Activated B cell treated with CpG ODN at 0.5 μM for 24 hours (primary cell): ENCODE measurements around the gene PITX2. TPM values are rescaled to one million over a fixed set of nuclear protein-coding genes. Genes with fewer than 3 reads are reported as not detected.
A peak's percentile ranks its signal among the peaks of the same experiment; 100 is the strongest.

ENCODE experiments used
- ATAC-seq: fragments of 200-7000 bp; cut with Tn5 transposase; one replicate; pipeline ENCODE4 v1.10.0; 2021; ENCODE audit warnings: low read depth, mild to moderate bottlenecking, moderate library complexity
- CTCF ChIA-PET: fragments of 350-600 bp; sonication (Branson Sonifier 250); formaldehyde crosslinking; loops from one replicate; lab custom pipeline; 2021; ENCODE audit warnings: antibody characterized with exemption; lab: Charles Lee
- POLR2A ChIA-PET: fragments of 350-600 bp; sonication (Branson Sonifier 250); formaldehyde crosslinking; loops from one replicate; lab custom pipeline; 2021; ENCODE audit warnings: antibody characterized with exemption; lab: Charles Lee
- DNase-seq: peaks from one replicate; pipeline ENCODE4 v3.0.0; 2022
- H3K27ac Mint-ChIP-seq: one replicate; pipeline ENCODE4 v1.8.0; 2020; ENCODE audit warnings: mixed read lengths
- H3K27me3 Mint-ChIP-seq: one replicate; pipeline ENCODE4 v1.8.0; 2021; ENCODE audit warnings: mixed read lengths
- H3K36me3 Mint-ChIP-seq: one replicate; pipeline ENCODE4 v1.8.0; 2021; ENCODE audit warnings: low read depth, mixed read lengths
- H3K4me1 Mint-ChIP-seq: one replicate; pipeline ENCODE4 v1.8.0; 2021; ENCODE audit warnings: mixed read lengths
- H3K4me3 Mint-ChIP-seq: one replicate; pipeline ENCODE4 v1.8.0; 2020; ENCODE audit warnings: mild to moderate bottlenecking, mixed read lengths
- H3K9me3 Mint-ChIP-seq: one replicate; pipeline ENCODE4 v1.8.0; 2020; ENCODE audit warnings: mixed read lengths
- CTCF ChIP-seq: fragments of 200-600 bp; IDR thresholded peaks from one replicate; pipeline ENCODE4 v1.8.0; 2022; ENCODE audit warnings: antibody characterized with exemption, mild to moderate bottlenecking
- intact Hi-C: fragments of 100-400 bp; cut with micrococcal nuclease; formaldehyde crosslinking; loops from one replicate; pipeline ENCODE4 v1.15.1; 2024
- total RNA-seq: library from RNA; stranded (reverse); gene quantifications from 2 replicates; pipeline ENCODE4 v1.2.3, GENCODE V29; 2022

The PITX2 gene
- total RNA-seq, 1 donor from 2014 or later: not detected

DNA sequence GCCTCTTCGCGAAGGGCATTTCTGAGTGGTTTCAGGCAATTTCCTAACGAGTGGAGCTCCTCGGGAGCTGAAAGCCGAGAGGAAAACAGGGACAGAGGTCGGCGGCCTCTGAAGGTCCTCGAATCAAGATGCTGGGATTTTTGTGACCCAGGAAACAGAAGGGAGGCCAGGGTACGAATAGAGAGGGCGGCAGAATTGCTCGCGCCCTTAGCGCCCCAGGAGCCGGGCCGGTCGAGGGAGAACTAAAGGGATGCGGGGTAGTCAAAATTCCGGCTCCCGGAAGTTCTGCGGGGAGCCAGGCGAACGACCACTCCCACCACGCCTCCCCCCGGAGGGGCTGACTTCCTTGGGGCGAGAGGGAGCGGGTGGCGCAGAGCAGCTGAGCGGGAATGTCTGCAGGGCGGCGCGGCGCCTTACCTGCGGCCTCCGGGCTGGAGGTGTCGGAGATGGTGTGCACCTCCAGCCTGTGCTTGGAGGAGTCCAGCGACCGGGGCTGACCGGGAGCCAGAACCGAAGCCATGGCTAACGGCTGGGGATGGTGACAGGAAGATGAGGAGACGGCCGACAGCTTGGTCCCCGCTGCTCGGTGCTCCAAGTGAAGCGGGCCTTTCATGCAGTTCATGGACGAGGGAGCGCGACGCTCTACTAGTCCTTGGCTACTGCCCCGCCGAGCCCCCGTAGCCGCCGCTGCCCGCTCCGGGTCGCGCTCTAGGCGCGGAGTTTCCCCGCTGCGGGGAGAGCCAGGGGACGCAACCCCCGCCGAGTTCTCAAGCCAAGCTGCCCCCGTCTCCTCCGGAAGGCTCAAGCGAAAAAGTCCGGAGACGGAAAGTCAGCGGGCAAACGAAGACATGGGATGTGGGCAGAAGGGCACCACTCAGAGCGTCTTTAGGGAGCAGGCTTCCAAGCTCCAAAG lies 782 bp downstream of the PITX2 start:
- H3K36me3 Mint-ChIP-seq: no peaks in the 10 kb centered on the region
- H3K27ac Mint-ChIP-seq: no peak overlapping the region
- ATAC-seq (no peak), DNase-seq (no peak)
- ChIA-PET CTCF (no interaction called here), POLR2A (no interaction called here)
- H3K4me1 Mint-ChIP-seq: peaks cover 23% of the 10 kb centered on the region
- TF ChIP-seq CTCF: no peak
- peak overlapping the region; percentile 38 for H3K4me3 Mint-ChIP-seq
- intact Hi-C loops: no loop called here
- H3K27me3 Mint-ChIP-seq: peaks cover 78% of the 10 kb centered on the region
- H3K9me3 Mint-ChIP-seq: no peaks in the 10 kb centered on the region

- TF ChIP-seq CTCF: no peak
- H3K9me3 Mint-ChIP-seq: no peaks in the 10 kb centered on the region
- no peak overlapping the region for H3K4me3 Mint-ChIP-seq
- DNase-seq (no peak), ATAC-seq (no peak)
- H3K27me3 Mint-ChIP-seq: peaks cover 79% of the 10 kb centered on the region
- intact Hi-C loops: no loop called here
- POLR2A ChIA-PET: no interaction called here
- no peaks in the 10 kb centered on the region for H3K36me3 Mint-ChIP-seq
- no peak overlapping the region for H3K27ac Mint-ChIP-seq
- peaks cover 23% of the 10 kb centered on the region for H3K4me1 Mint-ChIP-seq
- CTCF ChIA-PET: no interaction called here
These were observed 1.5 kb downstream of the PITX2 start for GRCh38 chr4:110621328-110621812.

DNA sequence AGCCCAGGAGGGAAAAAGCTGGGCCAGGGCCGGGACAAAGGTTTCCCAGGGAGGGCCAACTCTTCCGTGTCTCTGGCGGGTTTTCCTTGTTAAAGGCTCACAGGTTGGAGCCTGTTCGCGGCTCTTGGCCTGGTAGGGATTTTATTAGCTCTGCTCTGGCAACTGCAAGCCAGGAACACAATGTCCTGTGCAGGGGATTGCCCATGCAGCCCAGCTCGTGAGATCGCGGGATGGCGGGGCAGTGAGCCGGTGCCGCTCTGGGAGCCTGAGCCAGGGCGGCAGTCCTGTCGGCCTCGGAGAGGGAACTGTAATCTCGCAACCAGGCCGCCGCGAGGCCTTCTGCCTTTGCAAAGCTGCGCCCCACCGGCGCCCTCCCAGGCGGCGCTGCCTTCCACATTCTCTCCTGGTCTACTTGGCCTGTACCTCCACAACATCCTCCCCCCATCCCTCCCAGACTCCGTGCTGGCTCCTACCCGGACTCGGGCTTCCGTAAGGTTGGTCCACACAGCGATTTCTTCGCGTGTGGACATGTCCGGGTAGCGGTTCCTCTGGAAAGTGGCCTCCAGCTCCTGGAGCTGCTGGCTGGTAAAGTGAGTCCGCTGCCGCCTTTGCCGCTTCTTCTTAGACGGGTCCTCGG lies 2.1 kb downstream of the PITX2 start:
- no peak overlapping the region for H3K27ac Mint-ChIP-seq
- ChIA-PET CTCF (no interaction called here), POLR2A (no interaction called here)
- no peak for DNase-seq
- no peak overlapping the region for H3K4me3 Mint-ChIP-seq
- no peaks in the 10 kb centered on the region for H3K36me3 Mint-ChIP-seq
- no peak for TF ChIP-seq CTCF
- no peaks in the 10 kb centered on the region for H3K9me3 Mint-ChIP-seq
- H3K4me1 Mint-ChIP-seq: peaks cover 23% of the 10 kb centered on the region
- intact Hi-C loops: no loop called here
- H3K27me3 Mint-ChIP-seq: peaks cover 79% of the 10 kb centered on the region
- no peak for ATAC-seq

DNA sequence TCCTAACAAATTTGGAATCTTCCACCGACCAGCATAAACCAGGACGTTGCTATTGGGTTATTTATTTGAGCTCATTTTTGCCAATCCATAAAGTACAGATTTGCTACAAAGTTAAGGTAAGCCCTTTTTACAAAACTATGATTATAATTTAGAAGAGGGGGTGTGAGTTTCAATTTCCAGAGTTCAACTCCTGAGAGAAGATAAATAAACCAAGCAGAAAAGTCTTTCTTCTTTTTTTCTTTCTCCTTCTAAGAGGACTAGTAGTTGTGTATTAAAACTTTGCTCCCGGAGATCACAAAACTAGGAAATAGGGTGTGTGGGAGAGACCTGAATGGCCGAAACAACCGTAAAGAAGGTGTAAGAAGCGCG lies 2.6 kb downstream of the PITX2 start:
- Mint-ChIP-seq H3K27me3 (peaks cover 81% of the 10 kb centered on the region), H3K36me3 (no peaks in the 10 kb centered on the region), H3K4me3 (no peak overlapping the region), H3K4me1 (peaks cover 23% of the 10 kb centered on the region), H3K9me3 (no peaks in the 10 kb centered on the region), H3K27ac (no peak overlapping the region)
- DNase-seq (no peak), ATAC-seq (no peak)
- CTCF ChIA-PET: no interaction called here
- intact Hi-C loops: no loop called here
- POLR2A ChIA-PET: no interaction called here
- TF ChIP-seq CTCF: no peak
